ENCODE data around the gene SGMS1. TPM values are rescaled to one million over a fixed set of nuclear protein-coding genes. Genes with fewer than 3 reads are reported as not detected.

Gene SGMS1
- total RNA-seq, 1 experiment from 2014 or later = 20.4 TPM

GRCh38 chr10:50545846-50546245, 77.9 kb downstream of the SGMS1 start:
- peaks cover 6 to 17% of the 10 kb centered on the region in 2 experiments; a peak in 4 of 5 replicates for H3K9me3 Mint-ChIP-seq
- TF ChIP-seq, protein P1, sequence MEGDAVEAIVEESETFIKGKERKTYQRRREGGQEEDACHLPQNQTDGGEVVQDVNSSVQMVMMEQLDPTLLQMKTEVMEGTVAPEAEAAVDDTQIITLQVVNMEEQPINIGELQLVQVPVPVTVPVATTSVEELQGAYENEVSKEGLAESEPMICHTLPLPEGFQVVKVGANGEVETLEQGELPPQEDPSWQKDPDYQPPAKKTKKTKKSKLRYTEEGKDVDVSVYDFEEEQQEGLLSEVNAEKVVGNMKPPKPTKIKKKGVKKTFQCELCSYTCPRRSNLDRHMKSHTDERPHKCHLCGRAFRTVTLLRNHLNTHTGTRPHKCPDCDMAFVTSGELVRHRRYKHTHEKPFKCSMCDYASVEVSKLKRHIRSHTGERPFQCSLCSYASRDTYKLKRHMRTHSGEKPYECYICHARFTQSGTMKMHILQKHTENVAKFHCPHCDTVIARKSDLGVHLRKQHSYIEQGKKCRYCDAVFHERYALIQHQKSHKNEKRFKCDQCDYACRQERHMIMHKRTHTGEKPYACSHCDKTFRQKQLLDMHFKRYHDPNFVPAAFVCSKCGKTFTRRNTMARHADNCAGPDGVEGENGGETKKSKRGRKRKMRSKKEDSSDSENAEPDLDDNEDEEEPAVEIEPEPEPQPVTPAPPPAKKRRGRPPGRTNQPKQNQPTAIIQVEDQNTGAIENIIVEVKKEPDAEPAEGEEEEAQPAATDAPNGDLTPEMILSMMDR (conservative IDR thresholded peaks at IDR 0.05) = no peak
- Histone ChIP-seq H3K9me3 (ENCODE audit: control insufficient read depth, low read depth, low read length) (no peaks in the 10 kb centered on the region), H2BK5ac (ENCODE audit: insufficient read length, low read length) (no peak overlapping the region), H3K27ac (ENCODE audit: insufficient read length, low read depth, low read length) (no peak overlapping the region), H2BK120ac (ENCODE audit: low read depth, low read length, poor library complexity, severe bottlenecking) (no peak overlapping the region), H3K4me2 (ENCODE audit: insufficient read depth, insufficient read length, low read length) (no peak overlapping the region), H4K8ac (replicated peaks; ENCODE audit: insufficient read length, low read depth, low read length) (no peak overlapping the region), H3K23ac (ENCODE audit: insufficient read length, low read depth, low read length) (no peak overlapping the region), H3K79me1 (ENCODE audit: insufficient read depth, low read depth, low read length, poor library complexity, severe bottlenecking) (no peaks in the 10 kb centered on the region), H2BK15ac (ENCODE audit: low read depth, low read length) (0 out of 2 replicates have a peak overlapping the region, but pooled peaks have one; percentile 76), H3K4ac (ENCODE audit: low read depth, low read length) (no peak overlapping the region), H3K23me2 (ENCODE audit: insufficient read length, low read depth, low read length, poor library complexity, severe bottlenecking) (no peaks in the 10 kb centered on the region), H3K79me2 (ENCODE audit: insufficient read depth, low read length) (no peaks in the 10 kb centered on the region), H2BK12ac (ENCODE audit: insufficient read length, low read depth, low read length) (no peak overlapping the region), H3T11ph (ENCODE audit: low read length) (no peak overlapping the region), H2BK20ac (ENCODE audit: low read depth, low read length, poor library complexity, severe bottlenecking) (no peak overlapping the region), H4K5ac (ENCODE audit: insufficient read length, low read depth, low read length) (no peak overlapping the region), H3K9ac (ENCODE audit: extremely low read depth, insufficient read length, low read length) (no peak overlapping the region), H3K4me1 (ENCODE audit: insufficient read depth, low read length) (peaks cover 11% of the 10 kb centered on the region; the same call in 1 of the 2 replicates), H4K91ac (ENCODE audit: insufficient read length, low read depth, low read length) (no peak overlapping the region), H3K14ac (ENCODE audit: insufficient read depth, low read length) (no peak overlapping the region), H3K56ac (ENCODE audit: insufficient read length, low read depth, low read length) (no peak overlapping the region), H2AFZ (ENCODE audit: low read length) (no peak overlapping the region), H4K20me1 (ENCODE audit: control insufficient read depth, insufficient read depth, insufficient read length) (no peaks in the 10 kb centered on the region), H3K18ac (ENCODE audit: insufficient read length, low read depth, low read length) (no peak overlapping the region), H2AK5ac (ENCODE audit: insufficient read length, low read length) (no peak overlapping the region), H3K27me3 (ENCODE audit: insufficient read depth, low read length) (no peaks in the 10 kb centered on the region)
- H3K27ac Mint-ChIP-seq = peak overlapping the region in 1 of 3 experiments; percentile 60; a peak in 1 of 7 replicates
- whole genome bisulfite sequencing (ENCODE audit: extremely low coverage, insufficient read length, low lambda C conversion rate) = no CpG with 5 or more reads among the region's 1 CpG
- no peak for DNase-seq
- H3K4me3 Mint-ChIP-seq = no peak overlapping the region
- H3K27me3 Mint-ChIP-seq (ENCODE audit: low read depth) = no peaks in the 10 kb centered on the region
- peaks cover 0 to 28% (median 9%) of the 10 kb centered on the region in 3 experiments; a peak in 4 of 7 replicates for H3K36me3 Mint-ChIP-seq (ENCODE audit: insufficient read depth in 1 of 3, low read depth in 3 of 3)
- peaks cover 34 to 36% of the 10 kb centered on the region in 2 experiments for H3K4me1 Mint-ChIP-seq
